ENCODE data around the gene CNOT9.
"Not testable (repeated sequence)": the region's sequence is repeated elsewhere in the genome, so short reads cannot be mapped to it uniquely, and the experiment has no call there.

CNOT9 gene

GRCh38 chr2:218568190-218569037 is at the start of gene CNOT9, which contains the start of gene USP37:
Gene CNOT9, plus strand, starts transcription at chr2:218568839. Its CDS starts 116 bp downstream, at chr2:218568955.
Gene USP37, minus strand, starts transcription at chr2:218568351. Its CDS starts 9,698 bp downstream, at chr2:218558653.
- DNase-seq: peak; percentile 98

- no peak for DNase-seq
These were observed 49.8 kb upstream of the CNOT9 start for GRCh38 chr2:218518876-218519275.

- no peak for DNase-seq
These were observed 45.0 kb upstream of the CNOT9 start for GRCh38 chr2:218523651-218524050.

- not testable (repeated sequence) for DNase-seq
These were observed 40.2 kb upstream of the CNOT9 start for GRCh38 chr2:218528409-218528808.

- DNase-seq: no peak
These were observed 38.6 kb upstream of the CNOT9 start for GRCh38 chr2:218529990-218530389.

- no peak for DNase-seq
These were observed 31.7 kb upstream of the CNOT9 start for GRCh38 chr2:218536804-218537494.

- DNase-seq: no peak
These were observed 28.6 kb upstream of the CNOT9 start for GRCh38 chr2:218540015-218540414.

- DNase-seq: no peak
These were observed 22.6 kb upstream of the CNOT9 start for GRCh38 chr2:218546012-218546411.

GRCh38 chr2:218547511-218547910 is 21.1 kb upstream of the CNOT9 start:
- no peak for DNase-seq

GRCh38 chr2:218547978-218548377 is 20.7 kb upstream of the CNOT9 start:
- no peak for DNase-seq

GRCh38 chr2:218554225-218554624 is 14.4 kb upstream of the CNOT9 start:
- DNase-seq: not testable (repeated sequence)

GRCh38 chr2:218555527-218555926 is 13.1 kb upstream of the CNOT9 start:
- no peak for DNase-seq

- DNase-seq: no peak
These were observed 10.7 kb upstream of the CNOT9 start for GRCh38 chr2:218557941-218558340.

GRCh38 chr2:218558986-218559385 is 9.7 kb upstream of the CNOT9 start:
- DNase-seq: no peak

- no peak for DNase-seq
These were observed 4.6 kb upstream of the CNOT9 start for GRCh38 chr2:218564056-218564455.

- no peak for DNase-seq
These were observed 2.3 kb upstream of the CNOT9 start for GRCh38 chr2:218566296-218566695.

- DNase-seq: peak; percentile 53
These were observed 846 bp upstream of the CNOT9 start for GRCh38 chr2:218567797-218568189.

GRCh38 chr2:218569038-218569431 is 396 bp downstream of the CNOT9 start:
- peak; percentile 58 for DNase-seq

- no peak for DNase-seq
These were observed 1.2 kb downstream of the CNOT9 start for GRCh38 chr2:218569661-218570500.

GRCh38 chr2:218570850-218571249 is 2.2 kb downstream of the CNOT9 start:
- no peak for DNase-seq

- DNase-seq: no peak
These were observed 8.2 kb downstream of the CNOT9 start for GRCh38 chr2:218576854-218577253.

GRCh38 chr2:218577482-218578220 is 9.0 kb downstream of the CNOT9 start:
- no peak for DNase-seq

Data from midbrain (tissue), 1 donor.